Heart right ventricle (tissue), 16 donors: ENCODE measurements around the gene TRIM44. TPM values are rescaled to one million over a fixed set of nuclear protein-coding genes. Genes with fewer than 3 reads are reported as not detected.

Experiments
- ATAC-seq, 8 donors: fragments of 200-7000 bp; cut with Tn5 transposase; one replicate each; pipeline ENCODE4 v1.9.1; 2020; ENCODE audit warnings: mild to moderate bottlenecking in 8 of 8, moderate library complexity in 8 of 8, moderate number of reproducible peaks in 1 of 8
- DNase-seq, 2 donors: peaks; one replicate each; pipeline ENCODE4 v3.0.0-alpha.2; 2020
- H3K27ac ChIP-seq, 10 donors: fragments of 200-600 bp; sonication (generic) in 2 of 10; one replicate each; pipeline versions ENCODE4 v1.5.0 to v1.8.0; 2020 to 2022; ENCODE audit warnings: mild to moderate bottlenecking in 3 of 10
- H3K27me3 ChIP-seq, 7 donors: fragments of 200-600 bp; one replicate each; pipeline ENCODE4 v1.8.0; 2021 to 2022; ENCODE audit warnings: mild to moderate bottlenecking in 2 of 7
- H3K36me3 ChIP-seq, 9 donors: fragments of 200-600 bp; sonication (generic) in 1 of 9; one replicate each; pipeline versions ENCODE4 v1.5.0 to v1.8.0; 2020 to 2022; ENCODE audit warnings: mild to moderate bottlenecking in 2 of 9
- H3K4me1 ChIP-seq, 9 donors: fragments of 200-600 bp; sonication (generic) in 1 of 9; one replicate each; pipeline versions ENCODE4 v1.5.0 to v1.8.0; 2020 to 2022; ENCODE audit warnings: mild to moderate bottlenecking in 4 of 9
- H3K4me3 ChIP-seq, 10 donors: fragments of 200-600 bp; sonication (generic) in 2 of 10; one replicate each; pipeline versions ENCODE4 v1.5.0 to v1.8.0; 2020 to 2022; ENCODE audit warnings: mild to moderate bottlenecking in 7 of 10, moderate library complexity in 2 of 10
- H3K9me3 ChIP-seq, 11 donors: fragments of 200-600 bp in 10 of 11; sonication (generic) in 2 of 11; one replicate each; pipeline versions ENCODE4 v1.5.0 to v1.8.0; 2013 to 2022; ENCODE audit warnings: mild to moderate bottlenecking in 2 of 11, control low read depth in 1 of 11, moderate library complexity in 1 of 11
- WGBS, 2 donors: extraction: QIAGEN DNeasy Blood & Tissue Kit; methylation state at CpG; one replicate each; pipeline ENCODE4 v1.1.7; 2013; ENCODE audit warnings: inconsistent platforms in 1 of 2; 5-methylcytosine and 5-hydroxymethylcytosine counted together
- intact Hi-C, 10 donors: fragments of 100-400 bp; cut with DNase I; formaldehyde crosslinking; loops; one replicate each; pipeline versions ENCODE4 v1.11.1 to v1.14.2; 2022
- polyA plus RNA-seq, 2 donors: library from polyadenylated mRNA; stranded (reverse); fragments of 200-250 nt; gene quantifications; one replicate each; pipeline ENCODE4 v1.2.3, GENCODE V29; 2013
- total RNA-seq, 10 donors: library from RNA; stranded (reverse); fragmentation: NEBNext Ultra II Directional in 3 of 10; extraction: Animal tissue kit (Norgen Biotek cat#: 25700) in 3 of 10; gene quantifications; one replicate each; pipeline versions ENCODE4 v1.2.1 to v1.2.4, GENCODE V29; 2021 to 2023
- TF ChIP-seq, protein P1 (sequence below), 9 donors: fragments of 200-600 bp; sonication (generic) in 2 of 9; IDR thresholded peaks; one replicate each; pipeline versions ENCODE4 v1.5.0 to v1.8.0; 2021 to 2022; ENCODE audit warnings: antibody characterized with exemption in 9 of 9, mild to moderate bottlenecking in 5 of 9, moderate library complexity in 1 of 9
- donor health status: Arrhythmogenic right ventricular cardiomyopathy.
- donor health status: ischemic (EF 13 %, LVEDD 7.1; RV severe dilation, severe dysfunction).
- donor health status: healthy with polysubstance abuse.
- donor health status: DM: no; HTN: yes; CAD: no.
- donor health status: DM: no; HTN: no; CAD: no.
- donor health status: ischemic (EF 25% LVEDD 6.9; RV normal size, moderate dysfunction).
- donor health status: ischemic (EF 25% LVEDD 5.7; RV mildly dilated, moderate dysfunction).
- donor health status: healthy.
- donor health status: DM: yes; HTN: yes; CAD: no.
- donor health status: Ischemic cardiomyopathy.
- donor health status: ischemic (EF 35%, LVEDD 5.7; RV mildly dilated, moderate dysfunction).
- donor health status: nonischemic (EF 11% LVEDD 7.7; RV severe dilation, severe dysfunction).
- donor health status: DM: yes; HTN: yes; CAD: no.
- donor health status: PGD.
- donor health status: ischemic (EF 29% LVEDD 5.4; RV normal size, mild dysfunction).
- donor health status: nonischemic (EF 23%, LVEDD 6.1; RV moderate dilation, normal function).

Gene TRIM44
- total and polyA plus RNA-seq, 12 donors: 6.4 to 59.2 (median 44.5) TPM

- Histone ChIP-seq H3K36me3 (no peaks in the 10 kb centered on the region), H3K27me3 (peaks cover 0 to 92% (median 10%) of the 10 kb centered on the region in 7 donors), H3K9me3 (no peaks in the 10 kb centered on the region), H3K4me3 (peak overlapping the region; percentile 51 to 79 (median 62)), H3K4me1 (peaks cover 4 to 67% (median 34%) of the 10 kb centered on the region in 9 donors), H3K27ac (peak overlapping the region in 9 of 10 donors; percentile 18 to 92 (median 83))
- intact Hi-C loops: loop anchor here (1.0 to 10.0 kb wide), 15 partner anchors 43 to 876 kb away; partner anchors contain the start of genes TRIM44 (in 3 of the 10) and LDLRAD3 (in 2 of the 10)
- TF ChIP-seq, protein P1, sequence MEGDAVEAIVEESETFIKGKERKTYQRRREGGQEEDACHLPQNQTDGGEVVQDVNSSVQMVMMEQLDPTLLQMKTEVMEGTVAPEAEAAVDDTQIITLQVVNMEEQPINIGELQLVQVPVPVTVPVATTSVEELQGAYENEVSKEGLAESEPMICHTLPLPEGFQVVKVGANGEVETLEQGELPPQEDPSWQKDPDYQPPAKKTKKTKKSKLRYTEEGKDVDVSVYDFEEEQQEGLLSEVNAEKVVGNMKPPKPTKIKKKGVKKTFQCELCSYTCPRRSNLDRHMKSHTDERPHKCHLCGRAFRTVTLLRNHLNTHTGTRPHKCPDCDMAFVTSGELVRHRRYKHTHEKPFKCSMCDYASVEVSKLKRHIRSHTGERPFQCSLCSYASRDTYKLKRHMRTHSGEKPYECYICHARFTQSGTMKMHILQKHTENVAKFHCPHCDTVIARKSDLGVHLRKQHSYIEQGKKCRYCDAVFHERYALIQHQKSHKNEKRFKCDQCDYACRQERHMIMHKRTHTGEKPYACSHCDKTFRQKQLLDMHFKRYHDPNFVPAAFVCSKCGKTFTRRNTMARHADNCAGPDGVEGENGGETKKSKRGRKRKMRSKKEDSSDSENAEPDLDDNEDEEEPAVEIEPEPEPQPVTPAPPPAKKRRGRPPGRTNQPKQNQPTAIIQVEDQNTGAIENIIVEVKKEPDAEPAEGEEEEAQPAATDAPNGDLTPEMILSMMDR (IDR thresholded peaks at IDR 0.05): peak in 1 of 9 donors; percentile 18
- DNase-seq (peak in 1 of 2 donors; percentile 30), ATAC-seq (peak; percentile 18 to 68 (median 46))
- WGBS, 2 donors: 0 to 1% methylated on average over 84 of the region's 84 CpGs
Observed at GRCh38 chr11:35619116-35619854, 43.3 kb upstream of the TRIM44 start.

DNA sequence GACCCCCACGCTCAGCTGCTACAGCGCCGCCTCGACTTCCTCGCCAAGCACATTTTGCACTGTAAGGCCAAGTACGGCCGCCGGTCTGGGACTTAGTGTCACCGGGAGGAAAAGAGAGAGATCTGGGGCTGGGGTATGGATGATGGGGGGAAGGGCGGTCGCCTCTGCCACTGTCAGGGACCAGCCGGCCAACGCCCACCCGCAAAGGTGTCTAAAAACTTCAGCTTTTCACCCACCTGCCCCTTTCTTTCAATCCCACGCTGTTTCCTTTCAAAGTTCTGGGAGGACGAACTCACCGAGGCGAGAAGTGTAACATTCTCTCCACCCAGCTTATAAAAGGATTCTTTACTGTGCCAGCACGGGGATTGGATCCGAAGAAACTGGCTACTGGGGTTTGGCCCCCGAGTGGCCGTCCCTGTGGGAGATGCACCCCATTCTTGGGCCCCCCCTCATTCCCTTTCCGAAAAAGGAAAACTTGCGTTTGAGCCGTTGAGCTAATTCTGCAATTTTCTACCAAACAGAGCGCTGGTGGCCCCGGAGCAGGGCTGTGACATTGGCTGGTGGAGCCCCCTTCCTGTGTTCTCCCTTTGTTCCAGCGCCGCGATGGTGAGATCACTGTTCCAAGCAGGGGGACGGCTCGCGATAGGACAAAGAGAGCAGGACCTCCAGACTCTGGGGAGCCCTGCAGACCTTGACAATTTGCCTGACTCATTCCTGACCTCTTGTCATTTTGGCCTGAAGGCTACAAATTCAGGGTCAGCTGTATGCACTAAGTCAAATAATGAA, 42.5 kb upstream of the TRIM44 start:
- intact Hi-C loops: loop anchor here (1.0 to 10.0 kb wide), 15 partner anchors 42 to 875 kb away; partner anchors contain the start of genes TRIM44 (in 6 of the 10) and LDLRAD3 (in 2 of the 10)
- peak; percentile 24 to 34 for DNase-seq
- Histone ChIP-seq H3K4me1 (peaks cover 4 to 70% (median 37%) of the 10 kb centered on the region in 9 donors), H3K9me3 (no peaks in the 10 kb centered on the region), H3K36me3 (no peaks in the 10 kb centered on the region), H3K27ac (peak overlapping the region in 5 of 10 donors; percentile 24 to 88 (median 26)), H3K27me3 (peaks cover 0 to 86% (median 10%) of the 10 kb centered on the region in 7 donors), H3K4me3 (peak overlapping the region; percentile 51 to 79 (median 62))
- ATAC-seq: peak in 1 of 8 donors; percentile 9
- TF ChIP-seq, protein P1 (IDR thresholded peaks at IDR 0.05): peak in 1 of 9 donors; percentile 5
- 4 to 8% methylated on average over 33 of the region's 33 CpGs for WGBS, 2 donors

GRCh38 chr11:35620795-35621194, 41.8 kb upstream of the TRIM44 start:
- DNase-seq: no peak

More at GRCh38 chr11:35620795-35621194, 41.8 kb upstream of the TRIM44 start:
- intact Hi-C loops: loop anchor here in 4 of 10 donors (5.0 to 10.0 kb wide), 3 partner anchors 42 to 854 kb away; partner anchors contain the start of gene TRIM44 (in 3 of the 4)
- H3K27me3 ChIP-seq: peaks cover 0 to 83% (median 3%) of the 10 kb centered on the region in 7 donors
- no peak for ATAC-seq
- peak overlapping the region in 3 of 10 donors; percentile 57 to 79 (median 65) for H3K4me3 ChIP-seq
- no peaks in the 10 kb centered on the region for H3K36me3 ChIP-seq
- H3K9me3 ChIP-seq: no peaks in the 10 kb centered on the region
- H3K4me1 ChIP-seq: peaks cover 4 to 69% (median 37%) of the 10 kb centered on the region in 9 donors
- TF ChIP-seq, protein P1 (IDR thresholded peaks at IDR 0.05): no peak
- H3K27ac ChIP-seq: no peak overlapping the region
- WGBS, 2 donors: 84 to 86% methylated on average over 2 of the region's 2 CpGs
